ENCODE results near the gene MRPL33.
A peak's percentile ranks its signal among the peaks of the same experiment; 100 is the strongest.

MRPL33 gene

DNA sequence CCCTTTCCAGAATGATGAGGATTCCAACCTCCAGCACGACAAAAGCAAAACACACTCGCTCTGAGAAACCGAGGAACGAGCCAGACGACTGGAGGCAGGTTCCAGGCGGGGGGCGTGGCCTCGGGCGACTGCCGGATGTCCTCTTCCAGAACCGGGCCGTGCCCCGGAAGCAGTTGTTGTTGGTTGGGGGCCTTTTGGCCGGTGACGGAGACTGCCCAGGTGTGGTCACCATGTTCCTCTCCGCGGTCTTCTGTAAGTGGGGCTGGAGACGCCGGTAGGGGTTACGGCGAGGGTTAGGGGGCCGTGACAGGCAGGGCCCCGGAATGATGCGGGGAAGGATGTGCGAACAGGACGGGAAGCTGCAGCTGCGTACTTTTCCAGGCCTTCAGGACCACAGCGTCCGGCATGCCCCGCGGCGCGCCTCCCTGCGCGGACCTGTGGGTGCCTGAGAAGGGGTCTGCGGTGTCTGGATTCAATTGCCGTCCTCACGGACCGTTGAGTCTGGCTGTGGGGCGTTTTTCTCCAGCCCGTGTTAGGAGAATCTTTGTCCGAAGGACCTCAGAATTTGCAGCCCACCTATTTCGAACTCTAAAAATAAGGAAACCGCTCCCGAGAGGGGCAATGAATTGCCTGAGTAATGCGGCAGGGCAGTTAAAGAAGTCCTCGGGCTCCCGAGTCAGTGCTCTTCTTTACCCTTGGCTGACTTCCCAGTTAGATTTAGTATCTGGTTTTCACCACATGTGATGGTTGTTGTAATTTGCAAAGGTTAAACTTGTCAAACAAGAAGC, at the start of gene MRPL33:
MRPL33 (plus strand) TSS at position 172 of the 788 bp plus-strand sequence; CDS start at position 231, 59 bp downstream.
- in situ Hi-C loops (cut with MboI; ENCODE audit: low pct_unique_long_range_greater_than_20kb, low sequenced_read_pairs, unreplicated experiment): loop anchor here (25.0 kb wide), 1 partner anchor 641 kb away; no protein-coding TSS in a partner anchor
- DNase-seq (ENCODE audit: low spot score): peak; percentile 94
- TF ChIP-seq, protein P1, sequence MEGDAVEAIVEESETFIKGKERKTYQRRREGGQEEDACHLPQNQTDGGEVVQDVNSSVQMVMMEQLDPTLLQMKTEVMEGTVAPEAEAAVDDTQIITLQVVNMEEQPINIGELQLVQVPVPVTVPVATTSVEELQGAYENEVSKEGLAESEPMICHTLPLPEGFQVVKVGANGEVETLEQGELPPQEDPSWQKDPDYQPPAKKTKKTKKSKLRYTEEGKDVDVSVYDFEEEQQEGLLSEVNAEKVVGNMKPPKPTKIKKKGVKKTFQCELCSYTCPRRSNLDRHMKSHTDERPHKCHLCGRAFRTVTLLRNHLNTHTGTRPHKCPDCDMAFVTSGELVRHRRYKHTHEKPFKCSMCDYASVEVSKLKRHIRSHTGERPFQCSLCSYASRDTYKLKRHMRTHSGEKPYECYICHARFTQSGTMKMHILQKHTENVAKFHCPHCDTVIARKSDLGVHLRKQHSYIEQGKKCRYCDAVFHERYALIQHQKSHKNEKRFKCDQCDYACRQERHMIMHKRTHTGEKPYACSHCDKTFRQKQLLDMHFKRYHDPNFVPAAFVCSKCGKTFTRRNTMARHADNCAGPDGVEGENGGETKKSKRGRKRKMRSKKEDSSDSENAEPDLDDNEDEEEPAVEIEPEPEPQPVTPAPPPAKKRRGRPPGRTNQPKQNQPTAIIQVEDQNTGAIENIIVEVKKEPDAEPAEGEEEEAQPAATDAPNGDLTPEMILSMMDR (IDR thresholded peaks at IDR 0.05; ENCODE audit: extremely low read depth, insufficient read depth, missing control alignments): no peak

DNA sequence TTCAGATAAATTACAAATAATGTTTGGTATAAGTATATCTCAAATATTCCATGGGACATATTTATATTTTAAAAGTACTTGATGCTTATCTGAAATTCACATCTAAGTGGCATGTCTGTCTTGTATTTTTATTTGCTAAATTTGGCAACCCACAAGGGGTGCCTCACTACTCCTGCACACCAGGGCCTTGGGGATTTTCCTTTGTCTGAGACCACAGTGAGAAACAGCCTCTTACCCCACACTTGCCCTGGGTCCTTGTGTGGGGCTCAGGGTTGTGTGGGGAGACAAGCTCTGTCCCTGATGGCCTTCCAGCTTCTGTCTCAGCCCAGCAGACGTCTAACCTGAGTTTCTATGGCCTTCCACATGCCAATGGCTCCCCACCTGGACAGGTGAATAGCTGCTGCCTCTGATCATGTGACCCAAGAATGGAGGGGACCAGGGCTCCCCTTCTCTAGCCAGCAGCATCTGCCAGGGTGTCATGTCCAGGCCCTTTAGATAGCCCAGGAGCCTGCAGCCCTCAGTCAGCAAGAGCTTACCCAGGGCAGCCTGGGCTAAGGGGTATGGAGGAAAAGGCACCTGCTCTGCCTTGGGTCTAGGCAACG, 49.5 kb upstream of the MRPL33 start:
- TF ChIP-seq, protein P1 (IDR thresholded peaks at IDR 0.05; ENCODE audit: extremely low read depth, insufficient read depth, missing control alignments): no peak
- DNase-seq (ENCODE audit: low spot score): no peak
- in situ Hi-C loops (cut with MboI; ENCODE audit: low pct_unique_long_range_greater_than_20kb, low sequenced_read_pairs, unreplicated experiment): no loop called here

DNA sequence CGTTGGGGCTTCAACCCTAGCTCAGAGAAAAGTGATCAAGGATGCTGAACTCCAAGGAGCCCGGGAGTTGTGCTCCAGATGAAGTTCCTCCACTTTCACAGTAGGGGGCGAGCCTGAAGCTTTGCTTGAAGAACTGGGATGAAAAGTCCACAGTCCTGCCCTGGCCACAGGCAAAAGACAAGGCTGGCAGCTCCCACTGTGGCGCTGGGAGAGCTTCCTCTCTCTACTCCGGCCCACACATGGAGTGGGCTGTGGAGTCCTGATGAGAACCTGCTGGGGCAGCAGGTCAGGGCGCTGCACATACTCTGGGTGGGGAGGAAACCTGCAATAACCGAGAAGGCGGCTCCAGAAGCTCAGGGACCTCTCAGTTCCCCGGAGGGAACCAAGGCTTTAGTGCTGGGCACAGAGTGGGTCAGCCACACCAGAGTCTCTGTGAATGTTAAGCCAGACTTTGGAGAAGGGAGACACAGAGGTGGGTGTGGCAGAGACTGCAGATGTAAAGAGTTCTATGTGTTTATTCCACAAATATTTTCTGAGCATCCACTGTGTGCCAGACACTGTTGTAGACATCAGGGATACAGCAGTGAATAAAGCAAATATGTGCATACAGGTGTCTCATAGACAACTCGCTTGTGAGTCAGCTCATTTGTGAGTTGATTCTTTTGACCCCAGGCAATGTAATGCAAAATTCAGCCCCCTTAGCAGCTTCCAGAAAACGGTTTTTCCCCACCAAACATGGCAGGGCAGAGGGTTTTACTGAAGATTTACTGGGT, 48.0 kb upstream of the MRPL33 start:
- DNase-seq (ENCODE audit: low spot score): peak; percentile 56
- in situ Hi-C loops (cut with MboI; ENCODE audit: low pct_unique_long_range_greater_than_20kb, low sequenced_read_pairs, unreplicated experiment): no loop called here
- TF ChIP-seq, protein P1 (IDR thresholded peaks at IDR 0.05; ENCODE audit: extremely low read depth, insufficient read depth, missing control alignments): peak; percentile 67

DNA sequence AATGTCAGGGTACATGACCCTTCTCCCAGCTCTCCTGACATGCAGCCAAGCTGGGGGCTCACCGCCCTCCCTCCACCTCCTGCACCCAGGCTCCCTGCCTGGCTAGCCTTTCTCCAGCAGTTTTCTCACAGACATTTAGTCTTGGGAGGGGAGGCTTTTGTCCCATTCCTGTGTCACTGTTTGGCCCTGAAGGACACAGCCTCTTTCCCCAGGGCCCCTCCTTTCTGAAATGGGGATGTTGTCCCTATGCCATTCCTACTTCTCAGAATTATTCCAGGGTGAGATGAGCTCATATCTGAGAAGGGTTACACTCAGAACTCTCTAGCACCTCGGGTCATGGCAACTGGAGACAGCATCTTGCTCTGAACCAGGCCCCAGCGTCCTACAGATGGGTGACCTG, 47.3 kb upstream of the MRPL33 start:
- TF ChIP-seq, protein P1 (IDR thresholded peaks at IDR 0.05; ENCODE audit: extremely low read depth, insufficient read depth, missing control alignments): no peak
- DNase-seq (ENCODE audit: low spot score): no peak
- in situ Hi-C loops (cut with MboI; ENCODE audit: low pct_unique_long_range_greater_than_20kb, low sequenced_read_pairs, unreplicated experiment): no loop called here

DNA sequence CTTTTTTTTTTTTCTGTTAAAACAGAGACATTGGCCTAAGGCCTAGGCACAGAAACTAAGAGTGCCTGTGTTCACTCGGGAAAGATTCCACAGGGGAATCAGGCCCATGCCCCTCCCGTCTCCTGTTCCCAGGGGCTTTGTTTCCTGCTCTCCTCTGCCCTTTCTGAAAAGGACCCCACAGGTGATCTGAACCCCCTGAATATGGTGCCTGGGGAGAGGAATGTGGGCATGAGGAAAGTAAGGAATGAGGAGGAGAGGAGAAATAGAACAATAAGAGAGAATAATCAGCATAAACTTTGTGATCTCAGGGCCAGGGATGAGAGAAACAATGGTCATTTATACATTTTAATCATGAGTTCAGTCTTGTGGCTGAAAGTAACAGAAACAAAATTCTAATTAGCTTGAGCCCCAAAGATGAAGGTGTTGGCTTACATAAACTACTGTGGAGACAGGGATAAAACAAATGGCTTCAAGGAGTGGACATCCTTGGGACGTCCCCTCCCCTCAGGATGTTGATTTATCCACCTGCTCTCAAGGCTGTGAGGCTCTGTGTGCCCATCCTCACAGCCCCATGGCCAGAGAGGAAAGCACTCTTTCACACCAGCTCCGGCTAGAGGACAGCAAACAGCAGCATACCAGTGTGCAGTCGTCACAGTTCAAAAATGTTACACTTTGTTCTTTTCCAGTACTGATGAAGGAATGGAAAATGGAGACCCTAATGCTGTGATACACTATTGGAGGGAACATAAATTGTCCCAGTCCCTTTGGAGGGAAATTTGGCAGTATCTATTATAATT, 46.4 kb upstream of the MRPL33 start:
- TF ChIP-seq, protein P1 (IDR thresholded peaks at IDR 0.05; ENCODE audit: extremely low read depth, insufficient read depth, missing control alignments): no peak
- in situ Hi-C loops (cut with MboI; ENCODE audit: low pct_unique_long_range_greater_than_20kb, low sequenced_read_pairs, unreplicated experiment): no loop called here
- no peak for DNase-seq (ENCODE audit: low spot score)

DNA sequence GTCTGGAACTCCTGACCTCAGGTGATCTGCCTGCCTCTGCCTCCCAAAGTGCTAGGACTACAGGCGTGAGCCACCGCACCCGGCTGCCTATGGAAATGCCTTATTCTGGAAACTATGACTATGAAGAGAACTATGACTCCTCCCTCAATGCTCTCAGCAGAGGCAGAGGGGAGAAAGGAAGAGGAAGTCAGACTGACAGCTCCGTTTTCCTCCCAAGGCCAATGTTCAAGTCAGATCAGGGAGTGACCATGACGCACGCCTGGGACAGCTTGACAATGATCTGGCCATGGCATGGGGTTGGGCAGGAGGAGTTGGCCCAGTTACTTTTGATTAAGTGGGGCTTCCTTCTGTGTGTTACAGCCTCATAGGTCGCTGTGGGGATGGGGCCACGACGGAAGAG, 44.3 kb upstream of the MRPL33 start:
- in situ Hi-C loops (cut with MboI; ENCODE audit: low pct_unique_long_range_greater_than_20kb, low sequenced_read_pairs, unreplicated experiment): no loop called here
- no peak for DNase-seq (ENCODE audit: low spot score)
- TF ChIP-seq, protein P1 (IDR thresholded peaks at IDR 0.05; ENCODE audit: extremely low read depth, insufficient read depth, missing control alignments): no peak
